Measurements from ENCODE around the gene BAZ1A.
"Not testable (repeated sequence)": the region's sequence is repeated elsewhere in the genome, so short reads cannot be mapped to it uniquely, and the experiment has no call there.

Gene BAZ1A

DNA sequence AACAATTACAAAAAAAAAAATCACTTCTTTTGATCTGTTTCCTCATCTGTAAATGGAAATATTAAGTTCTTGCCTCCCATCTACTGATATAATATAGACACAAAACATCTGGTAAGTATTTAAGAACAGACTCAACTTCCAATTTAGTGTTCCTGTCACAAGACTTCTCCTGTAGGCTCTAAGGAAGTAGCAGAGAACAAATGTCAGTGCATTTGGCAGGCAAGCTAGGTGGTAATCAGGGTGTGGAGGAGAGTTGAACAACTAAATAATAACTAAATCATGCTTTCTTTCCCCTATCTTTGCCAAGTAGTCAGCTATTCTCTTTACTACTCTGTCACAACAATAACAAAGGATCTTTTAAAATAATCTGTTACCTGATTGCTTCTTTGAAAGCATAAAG, 22.1 kb downstream of the BAZ1A start:
- no peak for DNase-seq (ENCODE audit: low spot score)

DNA sequence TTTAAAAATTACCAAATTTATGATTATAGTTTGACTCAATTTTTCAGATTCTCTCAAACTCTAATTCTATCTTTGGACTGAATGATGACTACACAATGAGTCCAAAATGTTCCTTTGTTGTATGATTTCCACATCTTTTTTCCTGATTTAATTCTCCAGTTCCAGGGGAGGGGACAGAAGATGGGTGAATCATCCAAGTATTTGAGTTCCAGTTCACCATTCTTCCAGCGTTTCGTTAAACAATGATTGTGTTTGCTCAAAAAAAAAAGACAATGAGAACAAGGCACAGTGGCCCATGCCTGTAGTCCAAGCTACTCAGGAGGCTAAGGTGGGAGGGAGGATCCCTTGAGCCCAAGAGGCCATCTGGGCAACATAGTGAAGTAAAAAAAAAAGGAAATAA, 23.8 kb downstream of the BAZ1A start:
- DNase-seq (ENCODE audit: low spot score): no peak

DNA sequence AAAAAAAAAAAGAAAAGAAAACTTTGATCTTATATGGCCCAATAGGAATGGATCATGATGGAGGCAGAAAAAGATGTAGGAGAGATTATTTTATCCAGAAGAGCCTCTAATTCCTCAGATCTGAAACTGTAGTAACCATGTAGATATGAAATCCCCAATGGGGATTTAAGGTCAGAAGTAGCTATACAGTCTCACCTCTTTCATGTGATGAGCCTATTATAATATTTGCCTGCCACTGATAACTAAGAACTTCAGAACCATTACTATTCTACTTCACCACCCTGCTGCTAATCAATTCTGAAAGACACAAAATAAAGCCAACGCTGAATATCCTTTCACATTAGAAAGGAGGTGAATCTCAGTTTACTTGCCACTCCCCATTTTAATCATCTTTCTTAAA, 29.3 kb downstream of the BAZ1A start:
- no peak for DNase-seq (ENCODE audit: low spot score)

DNA sequence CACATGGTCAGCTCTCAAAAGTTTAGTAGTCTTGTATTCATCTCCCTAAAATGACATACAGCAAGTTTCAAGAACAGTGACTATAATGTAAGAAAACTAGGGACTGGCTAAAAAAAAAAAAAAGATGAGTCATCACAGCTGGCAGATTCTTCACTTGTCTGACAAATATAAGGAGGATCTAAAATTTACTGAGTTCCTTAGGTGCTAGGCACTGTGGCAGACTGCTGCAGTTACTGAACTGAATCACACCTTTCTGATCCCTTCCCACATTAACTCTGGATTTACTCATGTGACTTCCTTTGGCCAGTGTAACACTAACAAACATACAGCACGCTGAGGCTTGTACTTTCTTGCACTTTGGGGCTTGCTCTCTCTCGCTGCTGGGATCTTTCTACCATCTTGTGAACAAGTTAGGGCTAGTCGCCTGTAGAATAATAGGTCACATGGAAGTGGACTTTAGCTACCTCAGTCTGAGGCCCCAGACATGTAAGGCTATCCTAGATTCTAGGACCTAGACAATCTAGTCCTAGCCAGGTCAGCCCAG, 32.1 kb downstream of the BAZ1A start:
- DNase-seq (ENCODE audit: low spot score): no peak

DNA sequence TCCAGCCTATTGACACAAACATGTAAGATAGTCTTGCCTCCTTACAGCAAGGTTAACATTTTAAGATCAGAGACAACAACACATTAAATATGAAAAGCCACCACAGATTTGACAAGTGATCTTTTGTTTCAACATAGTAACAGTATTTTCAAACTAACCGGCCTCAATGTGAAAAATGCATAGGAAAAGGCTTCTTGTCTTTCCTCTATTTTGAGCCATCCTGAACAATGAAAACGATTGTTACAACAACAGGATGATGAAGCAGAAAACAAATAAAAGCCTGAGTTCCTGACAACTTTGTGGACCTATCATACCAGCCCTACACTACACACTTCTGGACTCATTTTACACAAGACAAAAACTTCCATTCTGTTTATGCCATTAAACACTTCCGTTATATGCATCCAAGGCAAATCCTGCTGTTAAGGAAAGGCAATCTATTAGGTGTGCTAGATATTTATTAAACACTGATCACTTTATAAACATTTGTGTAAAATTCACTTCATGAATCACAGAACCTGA, 37.3 kb downstream of the BAZ1A start:
- no peak for DNase-seq (ENCODE audit: low spot score)

DNA sequence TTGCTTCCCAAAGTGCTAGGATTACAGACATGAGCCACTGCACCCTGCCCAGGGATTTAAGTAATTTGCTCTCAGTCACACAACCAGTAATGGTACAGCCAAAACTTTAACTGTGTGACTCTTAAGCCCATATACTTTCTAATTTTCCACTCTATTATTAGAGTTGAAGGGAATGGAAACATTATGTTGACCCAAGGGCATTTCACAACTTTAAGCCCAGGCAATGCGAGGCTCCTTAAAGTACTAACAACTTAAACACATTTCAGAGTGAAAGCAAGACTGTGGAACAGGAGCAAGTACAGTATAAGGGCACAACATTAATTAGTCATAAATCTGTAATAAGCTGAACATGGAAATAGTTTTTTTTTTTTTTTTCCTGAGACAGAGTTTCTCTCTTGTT, 39.8 kb downstream of the BAZ1A start:
- DNase-seq (ENCODE audit: low spot score): no peak

DNA sequence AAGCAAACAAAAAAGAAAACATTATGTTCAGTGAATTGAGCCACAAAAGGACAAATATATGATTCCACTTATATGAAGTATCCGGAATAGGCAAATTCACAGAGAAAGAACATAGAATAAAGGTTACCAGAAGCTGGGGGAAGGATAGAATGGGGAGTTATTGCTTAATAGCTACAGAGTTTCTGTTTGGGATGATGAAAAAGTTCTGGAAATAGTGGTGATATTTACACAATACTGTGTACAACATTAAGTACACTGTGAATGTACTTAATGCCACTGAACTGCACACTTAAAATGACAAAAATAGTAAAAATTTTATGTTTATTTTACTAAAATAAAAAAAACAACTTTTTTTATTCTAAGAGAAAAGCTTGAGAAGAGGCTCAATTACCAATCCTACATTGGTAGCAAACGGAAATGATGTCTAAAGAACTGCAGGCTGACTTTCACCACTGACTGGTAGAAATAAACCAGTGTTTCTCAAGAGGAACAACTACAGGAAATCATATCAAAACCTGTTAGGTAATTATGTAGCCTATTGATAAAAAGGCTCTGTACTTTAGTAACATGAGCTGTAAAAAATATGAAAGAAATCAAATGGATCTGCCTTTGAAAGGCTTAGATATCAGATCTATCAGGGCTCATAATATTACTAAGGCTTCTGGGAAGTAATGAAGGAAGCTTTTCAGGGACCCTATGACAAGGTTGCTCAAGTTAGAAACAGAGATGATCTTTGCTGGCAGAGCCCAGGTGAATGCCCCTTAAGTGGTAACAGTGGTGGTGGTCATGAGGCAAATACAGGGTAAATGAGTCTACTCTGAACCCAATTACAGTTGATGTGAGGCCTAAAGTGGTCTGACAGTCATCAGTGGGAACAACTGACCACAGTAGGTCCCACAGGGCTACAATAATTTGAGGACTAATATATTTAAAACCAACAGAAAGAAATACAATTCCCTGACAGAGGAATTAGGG, 41.3 kb downstream of the BAZ1A start:
- DNase-seq (ENCODE audit: low spot score): no peak

DNA sequence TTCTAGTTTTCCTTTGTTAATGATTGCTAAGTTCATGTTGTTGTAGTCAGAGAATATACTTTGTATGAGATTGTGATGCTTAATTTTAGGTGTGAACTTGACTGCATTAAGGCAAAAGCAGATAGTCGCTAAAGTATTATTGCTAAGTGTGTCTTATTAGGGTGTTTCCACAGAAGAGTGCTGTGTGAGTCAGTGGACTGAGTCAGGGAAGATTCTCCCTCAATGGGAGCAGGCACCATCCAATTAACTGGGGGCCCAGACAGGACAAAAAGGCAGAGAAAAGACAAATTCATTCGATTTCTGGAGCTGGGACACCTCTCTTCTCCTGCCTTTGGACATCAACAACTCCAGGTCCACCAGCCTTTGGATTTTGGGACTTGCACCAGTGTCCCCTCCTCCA, 48.5 kb downstream of the BAZ1A start:
- DNase-seq (ENCODE audit: low spot score): no peak

DNA sequence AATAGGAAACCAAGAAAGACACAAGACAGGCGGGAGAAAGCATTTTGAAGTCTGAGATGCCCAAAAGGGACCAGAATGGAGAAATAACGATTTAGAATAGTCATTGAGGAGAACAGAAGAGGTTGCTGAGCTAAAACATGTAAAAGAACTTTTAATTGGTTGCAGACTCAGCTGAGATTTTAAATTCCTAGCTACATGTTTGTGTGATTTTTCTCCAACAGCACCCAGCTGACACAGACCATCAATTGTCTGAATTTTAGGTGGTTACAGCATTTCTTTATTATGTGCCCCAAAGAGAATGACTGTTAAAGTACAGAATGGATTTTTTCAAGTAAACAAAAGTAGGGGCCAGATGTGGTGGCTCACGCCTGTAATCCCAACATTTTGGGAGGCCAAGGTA, 50.3 kb downstream of the BAZ1A start:
- no peak for DNase-seq (ENCODE audit: low spot score)

DNA sequence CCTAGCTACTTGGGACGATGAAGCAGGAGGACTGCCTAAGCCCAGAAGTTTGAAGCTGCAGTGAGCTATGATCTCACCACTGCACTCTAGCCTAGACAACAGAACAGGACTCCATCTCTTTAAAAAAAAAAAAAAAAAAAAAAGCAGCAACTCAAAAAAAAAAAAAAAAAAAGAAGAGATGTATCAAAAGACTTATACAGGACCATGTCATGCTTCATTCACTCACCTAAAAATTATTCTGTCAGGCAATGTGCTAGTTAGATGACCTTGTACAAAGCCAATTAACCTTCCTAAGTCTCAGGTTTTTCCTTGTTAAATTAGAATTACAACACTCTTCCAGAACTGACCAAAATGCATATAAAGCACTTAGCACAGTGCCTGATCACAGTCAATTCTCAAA, 50.9 kb downstream of the BAZ1A start:
- no peak for DNase-seq (ENCODE audit: low spot score)

DNA sequence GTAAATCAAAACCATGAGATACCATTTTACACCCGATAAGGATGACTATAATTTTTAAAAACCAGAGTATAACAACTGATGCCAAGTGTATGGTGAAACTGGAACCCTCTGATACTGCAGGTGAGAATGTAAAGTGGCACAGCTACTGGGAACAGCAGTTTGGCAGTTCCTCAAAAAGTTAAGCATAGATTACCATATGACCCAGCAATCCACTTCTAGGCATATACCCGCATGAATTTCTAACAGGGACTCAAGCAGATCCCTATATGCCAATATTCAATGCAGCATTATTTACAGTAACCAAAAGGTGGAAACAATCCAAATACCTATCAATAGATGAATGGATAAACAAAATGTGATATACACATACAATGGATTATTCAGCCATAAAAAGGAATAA, 57.4 kb downstream of the BAZ1A start:
- no peak for DNase-seq (ENCODE audit: low spot score)

DNA sequence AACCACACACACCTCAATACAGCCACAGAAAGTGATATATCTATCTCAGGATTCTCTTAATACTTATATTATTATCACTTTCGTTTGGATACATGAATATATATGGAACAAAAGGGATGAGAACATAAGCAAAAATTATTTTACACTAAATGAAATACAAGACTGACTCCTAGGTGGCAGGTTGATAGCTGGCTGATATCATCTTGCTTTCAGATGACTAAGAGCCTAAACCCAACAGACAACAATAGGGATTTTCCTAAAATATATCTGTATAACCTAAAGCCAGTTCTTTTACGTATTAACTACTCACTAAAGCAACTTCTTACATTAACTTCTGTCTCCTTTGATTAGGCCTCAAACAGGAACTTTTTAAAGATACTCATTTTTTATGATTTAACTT, 65.1 kb downstream of the BAZ1A start:
- no peak for DNase-seq (ENCODE audit: low spot score)

DNA sequence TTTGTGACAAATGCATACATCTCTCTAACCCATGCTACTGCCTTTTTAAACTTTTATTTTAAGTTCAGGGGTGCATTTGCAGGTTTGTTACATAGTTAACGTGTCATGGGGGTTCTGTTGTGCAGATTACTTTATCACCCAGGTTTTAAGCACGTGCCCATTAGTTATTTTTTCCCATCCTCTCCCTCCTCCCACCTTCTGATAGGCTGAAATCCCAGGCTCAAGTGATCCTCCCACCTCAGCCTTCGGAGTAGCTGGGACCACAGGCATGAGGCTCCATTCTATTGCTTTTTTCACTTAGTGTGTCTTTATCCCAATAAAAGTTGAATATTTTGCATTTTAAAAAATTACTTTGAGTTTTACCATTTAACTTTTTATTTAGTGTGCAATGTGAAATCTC, 68.9 kb downstream of the BAZ1A start:
- no peak for DNase-seq (ENCODE audit: low spot score)

DNA sequence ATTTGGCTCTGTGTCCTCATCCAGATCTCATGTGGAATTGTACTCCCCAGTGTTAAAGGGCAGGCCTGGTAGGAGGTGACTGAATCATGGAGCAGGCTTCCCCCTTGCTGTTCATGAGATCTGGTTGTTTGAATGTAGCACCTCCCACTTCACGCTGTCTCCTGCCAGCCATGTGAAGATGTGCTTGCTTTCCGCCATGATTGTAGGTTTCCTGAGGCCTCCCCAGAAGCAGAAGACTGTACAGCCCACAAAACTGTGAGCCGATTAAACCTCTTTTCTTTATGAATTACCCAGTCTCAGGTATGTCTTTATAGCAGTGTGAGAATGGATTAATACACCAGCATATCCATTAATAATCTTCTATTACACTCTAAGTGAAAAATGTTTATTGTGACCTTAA, 70.2 kb downstream of the BAZ1A start:
- no peak for DNase-seq (ENCODE audit: low spot score)

DNA sequence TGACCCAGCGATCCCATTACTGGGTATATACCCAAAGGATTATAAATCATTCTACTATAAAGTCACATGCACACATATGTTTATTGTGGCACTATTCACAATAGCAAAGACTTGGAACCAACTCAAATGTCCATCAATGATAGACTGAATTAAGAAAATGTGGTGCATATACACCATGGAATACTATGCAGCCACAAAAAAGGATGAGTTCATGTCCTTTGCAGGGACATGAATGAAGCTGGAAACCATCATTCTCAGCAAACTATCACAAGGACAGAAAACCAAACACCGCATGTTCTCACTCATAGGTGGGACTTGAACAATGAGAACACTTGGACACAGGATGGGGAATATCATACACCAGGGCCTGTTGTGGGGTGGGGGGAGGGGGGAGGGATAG, 76.3 kb downstream of the BAZ1A start:
- not testable (repeated sequence) for DNase-seq (ENCODE audit: low spot score)

DNA sequence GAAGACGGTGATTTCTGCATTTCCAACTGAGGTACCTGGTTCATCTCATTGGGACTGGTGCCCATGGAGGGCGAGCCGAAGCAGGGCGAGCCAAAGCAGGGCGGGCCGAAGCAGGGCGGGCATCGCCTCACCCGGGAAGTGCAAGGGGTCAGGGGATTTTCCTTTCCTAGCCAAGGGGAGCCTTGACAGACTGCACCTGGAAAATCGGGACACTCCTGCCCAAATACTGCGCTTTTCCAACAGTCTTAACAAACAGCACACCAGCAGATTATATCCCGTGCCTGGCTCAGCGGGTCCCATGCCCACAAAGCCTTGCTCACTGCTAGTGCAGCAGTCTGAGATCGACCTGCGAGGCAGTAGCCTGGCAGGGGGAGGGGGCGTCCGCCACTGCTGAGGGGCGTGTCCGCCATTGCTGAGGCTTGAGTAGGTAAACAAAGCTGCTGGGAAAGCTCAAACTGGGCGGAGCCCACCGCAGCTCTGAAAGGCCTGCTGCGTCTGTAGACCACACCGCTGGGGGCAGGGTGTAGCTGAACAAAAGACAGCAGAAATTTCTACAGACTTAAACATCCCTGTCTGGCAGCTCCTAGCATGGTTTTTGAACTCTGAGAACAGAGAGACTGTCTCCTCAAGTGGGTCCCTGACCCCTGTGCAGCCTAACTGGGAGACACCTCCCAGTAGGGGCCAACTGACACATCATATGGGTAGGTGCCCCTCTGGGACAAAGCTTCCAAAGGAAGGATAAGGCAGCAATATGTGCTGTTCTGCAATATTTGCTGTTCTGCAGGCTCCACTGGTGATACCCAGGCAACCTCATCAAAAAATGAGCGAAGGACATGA, 77.2 kb downstream of the BAZ1A start:
- DNase-seq (ENCODE audit: low spot score): no peak

DNA sequence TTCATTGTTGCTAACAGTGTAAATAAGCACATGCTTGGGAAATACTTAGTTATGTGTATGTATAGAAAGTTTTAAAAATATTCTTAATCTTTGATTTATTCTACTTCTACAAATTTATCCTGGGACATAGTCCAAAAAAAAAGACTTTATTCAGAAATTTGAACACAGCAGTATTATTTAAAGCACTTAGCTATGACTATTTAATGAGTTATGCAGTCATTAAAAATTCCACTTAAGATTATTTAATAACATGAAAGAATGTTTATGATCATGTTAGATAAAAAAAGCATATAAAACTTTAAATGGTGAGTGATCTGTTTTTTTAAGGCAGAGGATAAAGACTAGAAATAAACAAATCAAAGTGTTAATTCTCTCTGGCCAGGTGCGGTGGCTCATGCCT, 78.3 kb downstream of the BAZ1A start:
- no peak for DNase-seq (ENCODE audit: low spot score)

DNA sequence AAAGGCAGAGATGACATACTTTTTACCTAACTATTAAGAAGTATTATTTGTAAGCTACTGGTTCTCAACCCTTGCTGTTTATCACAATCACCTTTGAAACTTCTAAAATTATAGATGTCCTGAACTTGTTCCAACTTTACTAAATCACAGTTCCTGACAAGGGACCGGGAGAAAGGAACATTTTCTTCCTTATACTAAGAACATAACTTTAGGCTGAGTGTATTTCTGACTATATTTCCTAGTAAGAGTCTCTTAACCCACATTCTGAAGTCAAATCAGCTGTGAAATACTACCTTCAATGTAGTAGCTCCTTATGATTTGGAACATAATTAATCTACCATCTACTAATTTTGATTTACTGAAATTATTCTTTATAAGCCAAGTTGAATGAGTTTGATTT, 80.2 kb downstream of the BAZ1A start:
- DNase-seq (ENCODE audit: low spot score): no peak

DNA sequence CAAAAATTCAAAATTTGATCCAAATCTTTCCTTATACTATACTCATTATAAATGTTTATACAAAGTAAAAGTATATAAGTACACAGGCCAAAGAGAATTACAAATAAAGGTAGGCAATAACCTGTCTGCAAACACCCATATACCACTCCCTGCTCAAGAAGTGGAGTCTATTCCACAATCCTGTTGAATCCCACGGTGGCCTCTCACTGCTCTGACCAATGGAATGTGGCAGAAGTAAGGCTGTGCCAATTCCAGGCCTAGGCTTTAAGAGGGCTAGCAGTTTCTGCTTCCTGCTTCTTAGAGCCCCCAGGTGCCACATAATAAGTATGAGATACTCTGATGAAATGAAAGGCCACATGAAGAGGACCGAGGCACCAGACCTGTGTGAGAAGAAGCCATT, 80.9 kb downstream of the BAZ1A start:
- DNase-seq (ENCODE audit: low spot score): no peak

DNA sequence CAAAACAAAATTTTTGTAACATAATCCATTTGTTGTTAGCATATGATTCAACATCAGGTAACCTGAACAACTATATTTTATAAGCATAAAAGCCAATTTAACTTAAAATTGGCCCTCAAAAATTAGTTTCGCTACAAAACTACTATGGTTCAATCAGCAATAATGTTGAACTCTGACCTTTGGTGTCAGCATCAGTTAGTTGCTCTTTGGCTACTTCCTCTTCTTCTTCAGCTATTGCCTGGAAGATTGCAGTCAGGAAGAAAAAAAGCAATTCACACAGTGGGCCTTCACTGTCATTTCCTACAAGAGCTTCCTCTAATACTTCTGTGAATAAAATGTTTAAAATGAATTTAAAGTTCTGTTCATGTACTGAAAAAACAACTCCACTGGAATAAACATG, 82.6 kb downstream of the BAZ1A start:
- DNase-seq (ENCODE audit: low spot score): no peak

DNA sequence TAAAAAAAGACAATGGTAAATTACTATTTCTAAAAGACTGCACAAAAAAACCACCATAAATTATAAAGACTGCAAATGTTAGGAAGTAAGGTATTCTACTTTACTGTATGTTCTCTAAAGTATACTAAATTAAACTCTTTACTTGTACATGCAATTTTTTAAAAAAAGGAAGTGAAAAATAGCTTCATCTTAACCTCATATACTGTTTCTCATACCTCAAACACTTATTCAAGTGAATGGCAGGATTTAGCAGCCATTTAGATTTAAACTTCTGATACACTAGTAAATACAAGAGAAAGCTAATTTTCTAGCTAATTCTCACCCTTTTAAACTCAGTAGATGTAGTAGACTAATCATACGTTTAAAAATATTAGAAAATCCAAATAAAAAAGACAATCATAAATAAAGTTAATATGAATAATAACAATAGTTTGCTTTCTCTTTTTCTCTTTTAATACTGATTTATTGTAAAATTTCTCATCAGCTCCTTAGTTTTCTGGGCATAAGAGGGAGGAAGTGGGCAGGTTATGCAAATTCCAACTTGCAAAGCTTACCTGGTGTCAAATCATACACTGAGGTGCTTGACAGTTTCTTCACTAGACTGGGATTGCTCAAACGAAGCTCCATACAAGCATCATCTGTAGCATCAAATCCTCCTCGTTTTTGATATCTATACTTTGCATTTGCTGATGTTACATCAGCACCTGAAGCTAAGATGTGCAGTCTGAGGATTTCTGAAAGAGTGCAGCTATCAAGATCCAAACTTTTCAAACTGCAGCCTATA, 89.7 kb downstream of the BAZ1A start:
- no peak for DNase-seq (ENCODE audit: low spot score)

DNA sequence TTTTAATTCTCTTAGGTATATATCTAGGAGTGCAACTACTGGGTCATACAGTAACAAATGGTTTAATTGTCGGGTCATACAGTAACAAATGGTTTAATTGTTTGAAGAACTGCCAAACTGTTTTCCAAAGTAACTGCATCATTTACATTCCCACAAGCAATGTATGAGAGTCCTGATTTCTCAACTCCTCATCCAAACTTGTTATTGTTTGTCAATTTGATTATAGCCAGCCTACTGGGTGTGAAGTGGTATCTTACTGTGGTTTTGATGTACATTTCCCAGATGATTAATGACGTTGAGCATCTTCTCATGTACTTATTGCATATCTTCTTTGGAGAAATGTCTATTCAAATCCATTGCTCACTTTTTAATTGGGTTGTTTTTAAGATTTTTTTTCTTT, 93.1 kb downstream of the BAZ1A start:
- DNase-seq (ENCODE audit: low spot score): no peak
